C4-2B (cell line): Measurements from ENCODE around the gene KIDINS220.

Source experiments
- H3K27ac ChIP-seq: fragments of 450-650 bp; 2 replicates; pipeline ENCODE4 v1.5.1; 2017
- ZFX ChIP-seq: fragments of 450-650 bp; IDR thresholded peaks from 2 replicates; pipeline ENCODE4 v1.6.1; 2017
- TF ChIP-seq, protein P1 (sequence below): fragments of 450-650 bp; conservative IDR thresholded peaks from 2 replicates; pipeline ENCODE4 v1.5.1; 2017; ENCODE audit warnings: mild to moderate bottlenecking

Gene KIDINS220

DNA sequence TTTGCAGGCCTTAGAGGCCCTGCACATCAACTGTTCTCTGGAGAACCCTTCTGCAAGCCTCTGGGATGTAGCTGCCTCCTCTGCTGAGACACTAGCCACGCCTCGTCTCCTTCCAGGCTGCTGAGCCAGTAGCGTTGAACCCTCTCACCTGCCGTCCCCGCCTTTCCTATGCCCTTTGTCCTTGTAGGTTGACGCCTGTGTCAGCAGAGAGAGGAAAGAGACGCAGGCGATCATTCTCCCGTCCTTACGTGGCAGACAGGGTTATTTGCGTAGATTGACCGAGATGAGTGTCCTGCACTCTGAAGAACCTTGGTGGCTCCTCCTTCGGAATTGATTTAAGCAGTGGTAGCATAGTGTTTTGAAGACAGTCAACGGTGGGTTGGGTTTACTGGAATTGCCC lies 127.8 kb downstream of the KIDINS220 start:
- TF ChIP-seq, protein P1, sequence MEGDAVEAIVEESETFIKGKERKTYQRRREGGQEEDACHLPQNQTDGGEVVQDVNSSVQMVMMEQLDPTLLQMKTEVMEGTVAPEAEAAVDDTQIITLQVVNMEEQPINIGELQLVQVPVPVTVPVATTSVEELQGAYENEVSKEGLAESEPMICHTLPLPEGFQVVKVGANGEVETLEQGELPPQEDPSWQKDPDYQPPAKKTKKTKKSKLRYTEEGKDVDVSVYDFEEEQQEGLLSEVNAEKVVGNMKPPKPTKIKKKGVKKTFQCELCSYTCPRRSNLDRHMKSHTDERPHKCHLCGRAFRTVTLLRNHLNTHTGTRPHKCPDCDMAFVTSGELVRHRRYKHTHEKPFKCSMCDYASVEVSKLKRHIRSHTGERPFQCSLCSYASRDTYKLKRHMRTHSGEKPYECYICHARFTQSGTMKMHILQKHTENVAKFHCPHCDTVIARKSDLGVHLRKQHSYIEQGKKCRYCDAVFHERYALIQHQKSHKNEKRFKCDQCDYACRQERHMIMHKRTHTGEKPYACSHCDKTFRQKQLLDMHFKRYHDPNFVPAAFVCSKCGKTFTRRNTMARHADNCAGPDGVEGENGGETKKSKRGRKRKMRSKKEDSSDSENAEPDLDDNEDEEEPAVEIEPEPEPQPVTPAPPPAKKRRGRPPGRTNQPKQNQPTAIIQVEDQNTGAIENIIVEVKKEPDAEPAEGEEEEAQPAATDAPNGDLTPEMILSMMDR = no peak
- no peak for TF ChIP-seq ZFX
- no peak overlapping the region for H3K27ac ChIP-seq

DNA sequence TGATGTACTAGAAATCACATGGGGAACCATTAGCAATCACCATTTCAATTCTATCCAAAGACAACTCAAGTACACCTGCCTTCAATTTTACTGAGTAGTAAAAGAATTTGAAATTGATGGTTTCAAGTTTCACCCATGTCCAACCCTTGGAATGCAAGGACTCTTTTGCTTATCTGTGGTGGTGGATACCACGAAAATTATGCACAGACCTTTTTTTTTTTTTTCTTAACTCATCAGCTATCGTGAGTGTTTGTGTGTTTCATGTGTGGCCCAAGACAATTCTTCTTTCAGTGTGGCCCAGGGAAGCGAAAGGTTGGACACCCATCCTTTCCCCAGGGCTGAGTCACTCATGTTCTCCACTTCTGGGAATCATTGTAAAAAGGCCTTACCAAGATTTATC lies 132.5 kb downstream of the KIDINS220 start:
- H3K27ac ChIP-seq = no peak overlapping the region
- TF ChIP-seq, protein P1 = no peak
- no peak for TF ChIP-seq ZFX

DNA sequence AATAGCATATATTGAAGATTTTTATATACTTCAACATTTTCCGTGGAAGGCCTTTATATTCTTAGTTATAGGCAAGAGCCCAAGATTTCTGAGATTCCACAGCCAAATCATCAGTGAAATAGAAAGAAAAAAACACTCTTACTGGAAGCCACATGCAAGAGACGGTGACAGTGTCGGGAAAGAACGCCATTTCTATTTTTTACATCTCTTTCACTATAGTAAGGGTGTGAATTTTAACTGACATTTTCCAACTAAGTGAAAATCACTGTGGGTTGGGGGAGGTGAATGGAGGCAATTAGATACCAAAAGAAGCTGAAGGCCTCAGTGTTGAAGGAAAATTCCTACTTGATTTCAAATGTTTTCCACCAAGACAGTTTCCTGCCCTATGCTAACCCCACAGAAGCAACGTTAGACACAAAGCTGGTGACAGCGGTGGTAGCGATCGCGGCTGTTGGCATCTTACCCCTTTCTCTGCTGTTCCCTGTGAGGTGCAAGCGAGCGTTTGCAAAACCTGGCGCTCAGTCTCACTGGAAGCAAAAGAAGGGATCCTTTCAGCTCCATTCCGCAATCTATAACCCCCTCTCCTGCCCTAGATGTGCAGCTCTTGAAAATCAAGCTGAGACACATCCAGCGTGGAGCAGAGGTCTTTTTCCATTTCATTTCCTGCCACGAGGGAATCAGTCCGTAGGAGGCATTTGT lies 135.6 kb downstream of the KIDINS220 start:
- TF ChIP-seq ZFX = no peak
- no peak overlapping the region for H3K27ac ChIP-seq

DNA sequence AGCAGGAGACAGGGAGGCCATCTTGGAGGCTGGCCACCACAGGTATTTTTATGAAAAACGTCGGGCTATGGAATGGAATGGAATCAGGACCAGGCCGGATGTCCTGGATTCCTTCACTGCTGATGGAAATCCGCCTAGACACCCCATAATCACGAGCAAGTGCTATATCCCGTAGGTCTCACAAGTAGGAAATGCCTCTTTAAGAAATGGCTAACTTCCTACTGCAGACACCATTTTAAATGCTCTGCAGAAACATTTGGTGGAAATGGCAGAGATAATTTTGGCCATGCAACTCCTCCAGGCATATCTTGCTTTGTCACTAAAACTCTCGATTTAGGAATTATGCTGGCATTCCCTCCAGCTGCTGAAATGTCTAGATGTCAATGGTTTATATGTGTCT lies 137.6 kb downstream of the KIDINS220 start:
- H3K27ac ChIP-seq = no peak overlapping the region
- TF ChIP-seq, protein P1 = no peak
- TF ChIP-seq ZFX = no peak

DNA sequence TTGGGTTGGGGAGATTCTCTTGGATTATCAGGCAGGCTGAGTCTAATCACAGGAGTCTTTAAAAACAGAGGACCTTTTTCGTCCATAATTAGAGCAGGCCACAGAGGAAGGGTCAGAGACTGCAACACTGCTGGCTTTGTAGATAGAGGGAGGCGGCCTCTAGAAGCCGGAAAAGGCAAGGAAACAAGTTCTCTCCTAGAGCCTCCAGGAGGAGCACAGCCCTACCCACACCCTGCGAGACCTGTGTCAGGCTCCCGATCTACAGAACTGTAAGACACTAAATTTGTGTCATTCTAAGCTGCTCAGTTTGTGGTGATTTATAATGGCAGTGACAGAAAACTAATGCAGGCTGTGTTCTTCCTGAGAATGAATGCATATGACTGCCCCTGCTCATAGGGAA lies 140.2 kb downstream of the KIDINS220 start:
- no peak overlapping the region for H3K27ac ChIP-seq
- TF ChIP-seq ZFX = no peak
- TF ChIP-seq, protein P1 = no peak

DNA sequence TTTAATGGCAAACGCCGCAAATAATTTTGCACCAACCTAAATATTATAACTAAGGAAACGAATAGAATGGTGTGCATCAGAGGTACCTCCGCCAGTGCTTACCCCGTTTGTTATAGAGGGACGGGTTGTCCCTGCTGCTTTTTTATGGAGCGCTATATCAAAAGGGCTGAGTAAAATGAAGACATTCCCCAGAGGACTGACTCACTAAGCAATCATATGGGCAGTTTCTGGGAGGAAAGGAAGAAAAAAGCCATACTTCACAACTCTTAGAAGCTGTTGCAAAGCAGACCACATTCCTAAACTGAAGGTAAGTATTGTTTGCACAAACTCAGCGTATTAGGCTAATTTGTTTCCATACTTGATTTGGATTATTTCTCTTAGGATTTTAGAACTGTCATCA lies 142.7 kb downstream of the KIDINS220 start:
- TF ChIP-seq, protein P1 = no peak
- no peak for TF ChIP-seq ZFX
- no peak overlapping the region for H3K27ac ChIP-seq

DNA sequence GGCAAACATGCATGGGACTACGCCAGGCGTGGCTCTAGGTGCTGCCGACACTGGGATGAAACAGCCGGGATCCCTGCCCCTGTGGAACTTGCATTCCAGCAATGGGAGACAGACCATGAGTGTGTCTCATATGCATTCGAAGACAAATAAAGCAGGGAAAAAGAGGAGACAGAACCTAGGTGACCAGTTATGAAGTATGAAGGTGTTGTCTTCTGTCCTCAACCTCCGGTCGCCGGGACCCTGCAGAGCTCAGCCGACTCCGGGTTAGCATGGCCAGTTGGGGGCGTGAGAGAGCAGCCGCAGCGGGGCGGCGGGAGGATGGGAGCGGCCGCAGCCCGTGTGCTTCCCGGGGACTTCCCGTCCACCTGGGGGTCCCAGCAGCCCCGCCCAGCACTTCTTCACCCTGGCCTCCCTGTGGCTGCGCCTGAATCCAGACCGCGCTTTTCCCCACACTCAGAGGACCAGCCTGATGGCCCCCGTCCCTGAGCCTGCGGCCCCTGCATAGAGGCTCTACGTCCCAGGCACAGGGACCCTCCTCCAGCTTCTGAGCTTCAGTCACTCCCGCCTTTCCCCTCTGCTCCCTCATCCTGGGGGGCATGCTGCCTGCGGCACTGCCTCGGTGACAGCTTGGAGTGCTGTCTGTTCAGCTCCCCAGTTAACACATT lies 144.1 kb downstream of the KIDINS220 start:
- TF ChIP-seq, protein P1 = peak; percentile 78
- no peak for TF ChIP-seq ZFX
- H3K27ac ChIP-seq = no peak overlapping the region

DNA sequence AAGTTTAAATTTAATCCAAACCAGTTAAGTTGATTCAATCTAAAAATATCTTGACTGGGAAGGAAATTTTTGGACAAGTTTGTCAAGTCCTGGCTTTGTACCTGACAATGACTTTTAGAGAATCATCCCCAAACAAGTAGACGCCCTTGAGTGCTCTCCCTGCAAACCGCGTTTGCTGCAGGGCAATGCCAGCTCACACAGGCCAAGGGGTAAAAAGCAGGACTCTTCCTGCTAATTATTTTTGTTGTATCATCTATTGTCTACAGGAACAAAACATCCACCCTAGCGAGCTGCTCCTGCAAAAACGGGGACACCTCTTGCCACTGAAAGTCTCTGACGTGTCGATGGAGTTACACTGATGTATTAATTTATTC lies 144.6 kb downstream of the KIDINS220 start:
- TF ChIP-seq, protein P1 = no peak
- no peak for TF ChIP-seq ZFX
- H3K27ac ChIP-seq = no peak overlapping the region
